ENCODE results near the gene FKBP5.

GRCh38 chr6:35562060-35562459, 126.7 kb downstream of the FKBP5 start:
- no peak for TF ChIP-seq POLR2A (IDR thresholded peaks at IDR 0.05)
- no peak for TF ChIP-seq CTCF (IDR thresholded peaks at IDR 0.05)
